ENCODE data around the gene NSUN3.

DNA sequence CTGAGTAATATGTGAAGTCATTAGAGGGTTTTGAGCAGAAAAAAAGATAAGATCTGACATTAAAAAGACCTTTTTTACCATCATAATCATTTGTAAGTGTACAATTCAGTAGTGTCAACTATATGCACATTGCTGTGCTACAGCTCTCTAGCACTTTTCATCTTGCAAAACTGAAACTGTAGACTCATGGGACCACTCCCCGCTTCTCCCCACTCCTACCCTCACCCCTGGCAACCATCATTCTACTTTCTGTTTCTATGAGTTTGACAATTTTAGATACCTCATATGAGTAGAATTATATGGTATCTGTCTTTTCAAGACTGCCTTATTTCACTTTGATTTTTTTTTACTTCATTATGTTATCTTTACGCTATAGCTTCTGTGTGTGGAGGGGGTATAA lies 112.8 kb downstream of the NSUN3 start:
- TF ChIP-seq, protein P1, sequence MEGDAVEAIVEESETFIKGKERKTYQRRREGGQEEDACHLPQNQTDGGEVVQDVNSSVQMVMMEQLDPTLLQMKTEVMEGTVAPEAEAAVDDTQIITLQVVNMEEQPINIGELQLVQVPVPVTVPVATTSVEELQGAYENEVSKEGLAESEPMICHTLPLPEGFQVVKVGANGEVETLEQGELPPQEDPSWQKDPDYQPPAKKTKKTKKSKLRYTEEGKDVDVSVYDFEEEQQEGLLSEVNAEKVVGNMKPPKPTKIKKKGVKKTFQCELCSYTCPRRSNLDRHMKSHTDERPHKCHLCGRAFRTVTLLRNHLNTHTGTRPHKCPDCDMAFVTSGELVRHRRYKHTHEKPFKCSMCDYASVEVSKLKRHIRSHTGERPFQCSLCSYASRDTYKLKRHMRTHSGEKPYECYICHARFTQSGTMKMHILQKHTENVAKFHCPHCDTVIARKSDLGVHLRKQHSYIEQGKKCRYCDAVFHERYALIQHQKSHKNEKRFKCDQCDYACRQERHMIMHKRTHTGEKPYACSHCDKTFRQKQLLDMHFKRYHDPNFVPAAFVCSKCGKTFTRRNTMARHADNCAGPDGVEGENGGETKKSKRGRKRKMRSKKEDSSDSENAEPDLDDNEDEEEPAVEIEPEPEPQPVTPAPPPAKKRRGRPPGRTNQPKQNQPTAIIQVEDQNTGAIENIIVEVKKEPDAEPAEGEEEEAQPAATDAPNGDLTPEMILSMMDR (IDR thresholded peaks at IDR 0.05): no peak
- no peak for TF ChIP-seq POLR2A (IDR thresholded peaks at IDR 0.05)

Measured in adrenal gland (tissue), 5 donors.